GM12878 (cell line): ENCODE results near the gene MELTF. TPM values are rescaled to one million over a fixed set of nuclear protein-coding genes. Genes with fewer than 3 reads are reported as not detected.

Experiments
- ATAC-seq: fragments of 200-7000 bp; cut with Tn5 transposase; 3 replicates; pipeline ENCODE4 v1.9.1; 2020; ENCODE audit warnings: mild to moderate bottlenecking, moderate library complexity
- BruUV-seq: library from RNA; stranded (reverse); fragments of 400-500 nt; replicated peaks from 2 replicates; lab custom pipeline; 2021; lab: Mats Ljungman, UMichigan
- CTCF ChIA-PET: fragments of 300-600 bp; sonication (Branson Sonifier 250); formaldehyde crosslinking; extraction: SDS; loops from one replicate; lab custom pipeline; 2021; ENCODE audit warnings: inconsistent platforms; lab: Yijun Ruan, JAX
- POLR2A ChIA-PET: fragments of 350-600 bp; formaldehyde crosslinking; extraction: SDS; loops from one replicate; lab custom pipeline; 2021; ENCODE audit warnings: inconsistent platforms; lab: Charles Lee
- RAD21 ChIA-PET: fragments of 300-600 bp; sonication (Branson Sonifier 250); formaldehyde crosslinking; loops from one replicate; lab custom pipeline; 2023; ENCODE audit warnings: antibody characterized with exemption; ENCODE audit not compliant: unreplicated experiment; lab: Charles Lee
- SMC1A ChIA-PET: fragments of 300-600 bp; sonication (Branson Sonifier 250); formaldehyde crosslinking; loops from one replicate; lab custom pipeline; 2023; ENCODE audit not compliant: unreplicated experiment, uncharacterized antibody; lab: Charles Lee
- DNase-seq: peaks from one replicate; pipeline ENCODE4 v3.0.0-alpha.2; 2011; ENCODE audit warnings: low read depth, low spot score
- FAIRE-seq: peaks from 3 replicates; lab custom pipeline; 2011; peaks lifted over from hg19 to GRCh38; lab: Jason Lieb, UNC
- H2AFZ ChIP-seq: 2 replicates; pipeline ENCODE4 v1.6.0; 2011; ENCODE audit warnings: low read depth, low read length, control low read depth; ENCODE audit not compliant: control insufficient read depth
- H3K27ac ChIP-seq: 2 replicates; pipeline ENCODE4 v1.5.1; 2011; ENCODE audit warnings: control low read depth; ENCODE audit not compliant: control insufficient read depth, insufficient read depth
- H3K27me3 ChIP-seq, 2 experiments: replicated peaks in 1 of 2; 2 replicates each; pipeline versions ENCODE4 v1.6.0 to v1.6.1; 2011; ENCODE audit warnings: low read length in 1 of 2; ENCODE audit not compliant: control insufficient read depth in 2 of 2, insufficient read depth in 2 of 2
- H3K36me3 ChIP-seq, 2 experiments: 2 replicates each; pipeline ENCODE4 v1.5.1; 2011; ENCODE audit warnings: low read length in 1 of 2; ENCODE audit not compliant: control insufficient read depth in 2 of 2, insufficient read depth in 2 of 2
- H3K4me1 ChIP-seq: 2 replicates; pipeline ENCODE4 v1.6.1; 2011; ENCODE audit warnings: mild to moderate bottlenecking, low read length, moderate library complexity, mixed read lengths; ENCODE audit not compliant: control insufficient read depth, insufficient read depth
- H3K4me2 ChIP-seq: 2 replicates; pipeline ENCODE4 v1.6.0; 2011; ENCODE audit warnings: control low read depth; ENCODE audit not compliant: control insufficient read depth, insufficient read depth
- H3K4me3 ChIP-seq: fragments of 200-600 bp; sonication (generic); 2 replicates; pipeline ENCODE4 v1.5.1; 2016
- H3K79me2 ChIP-seq: 2 replicates; pipeline ENCODE4 v1.6.0; 2011; ENCODE audit warnings: low read length; ENCODE audit not compliant: control insufficient read depth, insufficient read depth
- H3K9ac ChIP-seq: 2 replicates; pipeline ENCODE4 v1.8.0; 2011; ENCODE audit warnings: low read length, control low read depth, mixed read lengths; ENCODE audit not compliant: control insufficient read depth, insufficient read depth
- H3K9me3 ChIP-seq: replicated peaks from 3 replicates; pipeline ENCODE4 v1.5.1; 2011; ENCODE audit warnings: mild to moderate bottlenecking, low read length; ENCODE audit not compliant: control insufficient read depth, insufficient read depth
- H4K20me1 ChIP-seq: 2 replicates; pipeline ENCODE4 v1.6.0; 2011; ENCODE audit not compliant: control insufficient read depth, insufficient read depth
- BHLHE40 ChIP-seq, 2 experiments: fragments of 450-650 bp in 1 of 2; IDR thresholded peaks; 2 replicates each; pipeline ENCODE4 v1.6.1; 2011 to 2017; ENCODE audit warnings: low read depth in 2 of 2, borderline replicate concordance in 1 of 2, improper control_type of control experiment in 1 of 2, low read length in 1 of 2, mild to moderate bottlenecking in 1 of 2
- CREB1 ChIP-seq: IDR thresholded peaks from 2 replicates; pipeline ENCODE4 v1.6.1; 2012; ENCODE audit warnings: low read depth, mild to moderate bottlenecking, inconsistent platforms
- EP300 ChIP-seq, 2 experiments: fragments of 150-350 bp in 1 of 2; IDR thresholded peaks; 2 replicates each; pipeline ENCODE4 v1.6.1; 2011 to 2012; ENCODE audit warnings: low read depth in 2 of 2, low read length in 2 of 2, borderline replicate concordance in 1 of 2, improper control_type of control experiment in 1 of 2, inconsistent platforms in 1 of 2; ENCODE audit not compliant: control insufficient read depth in 1 of 2
- IKZF1 ChIP-seq: fragments of 450-650 bp; conservative IDR thresholded peaks from 2 replicates; pipeline ENCODE4 v1.6.1; 2017; ENCODE audit warnings: antibody characterized with exemption, mild to moderate bottlenecking
- JUND ChIP-seq: IDR thresholded peaks from 2 replicates; pipeline ENCODE4 v1.6.1; 2012; ENCODE audit warnings: low read depth, mild to moderate bottlenecking, low read length, improper control_type of control experiment, moderate library complexity
- MTA3 ChIP-seq: IDR thresholded peaks from 2 replicates; pipeline ENCODE4 v1.6.1; 2012; ENCODE audit warnings: low read length, inconsistent platforms, borderline replicate concordance
- MYB ChIP-seq: fragments of 150-350 bp; IDR thresholded peaks from 2 replicates; pipeline ENCODE4 v1.6.1; 2014; ENCODE audit warnings: mild to moderate bottlenecking, low read depth, low read length, borderline replicate concordance
- NR2F1 ChIP-seq: fragments of 450-650 bp; conservative IDR thresholded peaks from 2 replicates; pipeline ENCODE4 v1.6.1; 2017; ENCODE audit warnings: mild to moderate bottlenecking
- SPI1 ChIP-seq: IDR thresholded peaks from 2 replicates; pipeline ENCODE4 v1.6.1; 2011; ENCODE audit warnings: low read depth, mild to moderate bottlenecking, low read length, moderate library complexity, borderline replicate concordance; ENCODE audit not compliant: insufficient read depth
- YY1 ChIP-seq: IDR thresholded peaks from 2 replicates; pipeline ENCODE4 v1.6.1; 2011; ENCODE audit warnings: low read depth, mild to moderate bottlenecking, low read length
- WGBS: methylation state at CpG from one replicate; pipeline ENCODE4 v1.1.6; 2016; ENCODE audit warnings: low lambda C conversion rate; ENCODE audit not compliant: insufficient replicate concordance, insufficient coverage; ENCODE audit errors: missing lambda C conversion rate; 5-methylcytosine and 5-hydroxymethylcytosine counted together
- in situ Hi-C: fragments of 300-500 bp; cut with MboI; formaldehyde crosslinking; loops from 9 replicates; pipeline ENCODE4 v1.14.3; 2018; ENCODE audit warnings: mixed read lengths
- intact Hi-C: fragments of 100-400 bp; cut with micrococcal nuclease; formaldehyde crosslinking; loops from one replicate; pipeline ENCODE4 v1.14.2; 2022; ENCODE audit not compliant: unreplicated experiment
- polyA plus RNA-seq, 11 experiments: library from polyadenylated mRNA; depleted of rRNA in 4 of 11; unstranded in 6 of 11; stranded (reverse) in 5 of 11; fragments of >200 nt; fragmentation: Nextera tagmentation in 4 of 11; fragmentation: Illumina TruSeq in 1 of 11; extraction: Ambion mirVana in 4 of 11; extraction: Trizol in 1 of 11; gene quantifications; 1 replicate in 1 of 11; 2 replicates in 10 of 11; pipeline versions ENCODE4 v1.2.1 to v1.2.3, GENCODE V29; 2011 to 2016; ENCODE audit warnings: inconsistent platforms in 2 of 11, missing spikeins in 2 of 11, low read depth in 1 of 11
- total RNA-seq, 4 experiments: library from RNA; depleted of rRNA in 3 of 4; stranded (reverse); fragments of >200 nt in 3 of 4; fragmentation: Illumina TruSeq in 1 of 4; extraction: Trizol in 1 of 4; gene quantifications; 2 replicates each; pipeline versions ENCODE4 v1.2.1 to v1.2.3, GENCODE V29; 2013 to 2021
- TF ChIP-seq, protein P1 (sequence below): fragments of 450-650 bp; IDR thresholded peaks from 2 replicates; pipeline ENCODE4 v1.6.1; 2016; ENCODE audit warnings: mild to moderate bottlenecking

Gene MELTF
- total and polyA plus RNA-seq, 10 of the 15 experiments (the other 5 are each of a cell fraction or from before 2014, with no cell fraction given) = 0.55 to 49.1 (median 11.1) TPM

DNA sequence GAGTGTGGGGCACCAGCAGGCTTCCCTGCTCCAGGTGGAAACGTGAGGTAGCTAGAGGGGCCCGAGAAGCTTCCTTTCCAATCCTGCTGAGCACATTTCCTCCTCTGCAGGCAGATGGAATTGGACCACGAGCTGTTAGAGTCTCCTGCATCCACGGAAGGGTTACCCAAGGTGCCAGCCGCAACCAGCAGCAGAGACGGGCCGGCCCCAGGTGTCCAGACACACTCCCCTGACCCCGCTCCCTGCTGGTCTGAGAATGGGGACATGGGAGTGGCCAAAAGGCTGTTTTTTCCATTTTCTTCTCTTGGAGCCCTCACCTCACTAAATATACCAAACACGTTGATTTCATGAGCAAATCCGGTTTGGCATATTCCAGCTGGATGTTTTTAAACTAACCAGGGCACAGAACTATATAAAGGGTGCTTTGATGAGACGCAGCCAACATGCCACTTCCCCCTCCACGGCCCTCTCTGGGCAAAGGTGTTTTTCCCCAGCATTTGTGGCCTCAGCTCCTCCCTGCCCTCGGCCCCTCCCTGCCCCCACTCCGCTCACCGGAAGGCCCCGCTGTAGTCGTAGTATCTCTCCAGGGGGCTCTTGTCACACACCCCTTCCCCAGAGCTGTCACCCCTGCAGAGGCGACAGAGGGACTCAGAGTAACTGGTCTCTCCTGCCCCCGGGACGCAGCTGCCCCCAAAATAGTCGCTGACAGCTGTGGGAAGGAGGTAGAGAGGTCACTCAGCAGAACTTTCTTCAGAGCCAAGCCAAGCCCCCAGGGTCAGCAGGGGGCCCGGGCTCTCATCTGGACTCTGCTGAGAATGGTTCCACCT is 7.0 kb downstream of the MELTF start:
- ChIA-PET POLR2A (interaction anchor here (1.2 to 4.2 kb wide), 6 partner anchors 9 to 121 kb away, joined by 3 to 24 read pairs (median 4); no protein-coding TSS in a partner anchor), SMC1A (interaction anchor here (0.8 to 2.6 kb wide), 5 partner anchors 9 to 152 kb away, joined by 3 to 17 read pairs (median 3); no protein-coding TSS in a partner anchor), CTCF (interaction anchor here (0.6 to 2.6 kb wide), 12 partner anchors 8 to 167 kb away, joined by 3 to 12 read pairs (median 4); no protein-coding TSS in a partner anchor), RAD21 (interaction anchor here (0.6 to 2.2 kb wide), 8 partner anchors 13 to 165 kb away, joined by 3 to 16 read pairs (median 4); no protein-coding TSS in a partner anchor)
- DNase-seq = no peak
- Histone ChIP-seq H3K4me1 (peaks cover 22% of the 10 kb centered on the region), H3K79me2 (no peaks in the 10 kb centered on the region; the same call in 1 of the 2 replicates), H2AFZ (peak overlapping the region; percentile 61), H4K20me1 (no peaks in the 10 kb centered on the region), H3K9me3 (no peaks in the 10 kb centered on the region), H3K9ac (peak overlapping the region; percentile 15), H3K36me3 (peaks cover 0 to 17% of the 10 kb centered on the region in 2 experiments; a peak in 3 of 4 replicates), H3K27me3 (no peaks in the 10 kb centered on the region), H3K27ac (peak overlapping the region; percentile 61), H3K4me2 (peak overlapping the region; percentile 88), H3K4me3 (peak overlapping the region; percentile 24; the same call in 1 of the 2 replicates)
- TF ChIP-seq NR2F1 = 0 out of 2 replicates have a peak, but pooled peaks have one; percentile 41
- 0 out of 4 replicates have a peak, but pooled peaks of 1 of the 2 experiments have one; percentile 9 for TF ChIP-seq EP300 (IDR thresholded peaks at IDR 0.05; ENCODE audit: borderline replicate concordance in 1 of 2, control insufficient read depth in 1 of 2, low read depth in 2 of 2, low read length in 2 of 2)
- no peak for TF ChIP-seq YY1
- peak in 1 of 2 experiments; percentile 7; a peak in 1 of 4 replicates for TF ChIP-seq BHLHE40 (IDR thresholded peaks at IDR 0.05; ENCODE audit: borderline replicate concordance in 1 of 2, low read depth in 2 of 2, low read length in 1 of 2)
- TF ChIP-seq SPI1 = peak; percentile 56; the same call in 1 of the 2 replicates
- TF ChIP-seq MTA3 = peak; percentile 50; the same call in 1 of the 2 replicates
- TF ChIP-seq IKZF1 = 0 out of 2 replicates have a peak, but pooled peaks have one; percentile 3
- no peak for TF ChIP-seq MYB
- no peak for TF ChIP-seq JUND
- TF ChIP-seq, protein P1, sequence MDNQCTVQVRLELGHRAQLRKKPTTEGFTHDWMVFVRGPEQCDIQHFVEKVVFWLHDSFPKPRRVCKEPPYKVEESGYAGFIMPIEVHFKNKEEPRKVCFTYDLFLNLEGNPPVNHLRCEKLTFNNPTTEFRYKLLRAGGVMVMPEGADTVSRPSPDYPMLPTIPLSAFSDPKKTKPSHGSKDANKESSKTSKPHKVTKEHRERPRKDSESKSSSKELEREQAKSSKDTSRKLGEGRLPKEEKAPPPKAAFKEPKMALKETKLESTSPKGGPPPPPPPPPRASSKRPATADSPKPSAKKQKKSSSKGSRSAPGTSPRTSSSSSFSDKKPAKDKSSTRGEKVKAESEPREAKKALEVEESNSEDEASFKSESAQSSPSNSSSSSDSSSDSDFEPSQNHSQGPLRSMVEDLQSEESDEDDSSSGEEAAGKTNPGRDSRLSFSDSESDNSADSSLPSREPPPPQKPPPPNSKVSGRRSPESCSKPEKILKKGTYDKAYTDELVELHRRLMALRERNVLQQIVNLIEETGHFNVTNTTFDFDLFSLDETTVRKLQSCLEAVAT = 0 out of 2 replicates have a peak, but pooled peaks have one; percentile 32
- TF ChIP-seq CREB1 = 0 out of 2 replicates have a peak, but pooled peaks have one; percentile 2
- no TSS peak for BruUV-seq
- peak; percentile 44 for FAIRE-seq
- 28% methylated on average over 22 of the region's 22 CpGs for WGBS
- in situ Hi-C loops (no loop called here), intact Hi-C loops (no loop called here)
- ATAC-seq = peak; percentile 61
